ENCODE results near the gene UTY.

UTY gene

DNA sequence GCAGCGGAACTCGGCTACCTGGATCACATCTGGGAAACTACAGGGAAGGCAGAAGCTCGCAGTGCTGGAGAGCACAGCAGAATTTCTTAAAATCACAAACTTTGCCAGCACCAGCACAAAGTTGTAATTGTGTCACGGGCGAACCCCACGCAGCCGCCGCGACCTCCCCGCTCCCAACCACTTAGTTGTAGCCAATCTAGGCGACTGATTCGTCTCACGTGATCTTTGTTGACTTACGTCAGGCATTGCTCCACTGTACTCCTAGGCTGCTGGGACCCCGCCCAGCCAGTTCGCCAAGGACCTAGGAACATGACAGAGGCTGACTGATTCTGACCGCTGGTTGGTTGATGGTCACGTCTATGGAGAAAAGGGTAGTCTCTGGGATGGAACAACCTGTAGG lies at the start of gene UTY:
Gene UTY (minus strand): TSS at position 206 of the 400 bp plus-strand sequence. CDS start 368 bp downstream, outside the sequence.
- H3K4me3 ChIP-seq (replicated peaks; ENCODE audit: low read depth, low read length) = no peak within 1 kb of the TSS
- DNase-seq (ENCODE audit: extremely low read depth, insufficient read length) = no peak
- TF ChIP-seq, protein P1, sequence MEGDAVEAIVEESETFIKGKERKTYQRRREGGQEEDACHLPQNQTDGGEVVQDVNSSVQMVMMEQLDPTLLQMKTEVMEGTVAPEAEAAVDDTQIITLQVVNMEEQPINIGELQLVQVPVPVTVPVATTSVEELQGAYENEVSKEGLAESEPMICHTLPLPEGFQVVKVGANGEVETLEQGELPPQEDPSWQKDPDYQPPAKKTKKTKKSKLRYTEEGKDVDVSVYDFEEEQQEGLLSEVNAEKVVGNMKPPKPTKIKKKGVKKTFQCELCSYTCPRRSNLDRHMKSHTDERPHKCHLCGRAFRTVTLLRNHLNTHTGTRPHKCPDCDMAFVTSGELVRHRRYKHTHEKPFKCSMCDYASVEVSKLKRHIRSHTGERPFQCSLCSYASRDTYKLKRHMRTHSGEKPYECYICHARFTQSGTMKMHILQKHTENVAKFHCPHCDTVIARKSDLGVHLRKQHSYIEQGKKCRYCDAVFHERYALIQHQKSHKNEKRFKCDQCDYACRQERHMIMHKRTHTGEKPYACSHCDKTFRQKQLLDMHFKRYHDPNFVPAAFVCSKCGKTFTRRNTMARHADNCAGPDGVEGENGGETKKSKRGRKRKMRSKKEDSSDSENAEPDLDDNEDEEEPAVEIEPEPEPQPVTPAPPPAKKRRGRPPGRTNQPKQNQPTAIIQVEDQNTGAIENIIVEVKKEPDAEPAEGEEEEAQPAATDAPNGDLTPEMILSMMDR (IDR thresholded peaks at IDR 0.05; ENCODE audit: insufficient read depth, low read length, poor library complexity, severe bottlenecking) = no peak

DNA sequence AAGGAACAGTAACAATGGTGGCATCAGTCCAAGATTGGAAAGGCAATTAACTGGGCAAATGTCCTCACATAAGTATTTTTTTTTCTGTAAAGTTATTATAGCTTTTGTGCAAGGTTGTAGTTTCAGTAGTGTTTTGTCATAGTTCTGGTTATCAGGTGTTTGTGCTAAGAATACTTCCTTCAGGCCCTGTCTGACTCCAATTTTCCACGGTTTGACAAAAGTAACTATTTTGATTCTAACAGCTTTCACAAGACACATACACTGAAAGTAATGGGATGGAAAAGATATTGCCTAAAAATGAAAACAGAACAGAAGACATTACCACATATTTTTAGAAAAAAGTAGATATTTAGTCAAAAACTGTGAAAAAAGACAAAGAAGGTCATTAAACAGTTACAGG lies 40.6 kb upstream of the UTY start:
- H3K36me3 ChIP-seq (ENCODE audit: control insufficient read depth, insufficient read depth, low read length) = no peaks in the 10 kb centered on the region
- H3K4me3 ChIP-seq (replicated peaks; ENCODE audit: low read depth, low read length) = no peak overlapping the region
- no peaks in the 10 kb centered on the region for H3K27me3 ChIP-seq (replicated peaks; ENCODE audit: control insufficient read depth, insufficient read depth, low read length)
- DNase-seq (ENCODE audit: extremely low read depth, insufficient read length) = no peak
- TF ChIP-seq, protein P1 (IDR thresholded peaks at IDR 0.05; ENCODE audit: insufficient read depth, low read length, poor library complexity, severe bottlenecking) = no peak

More for the DNA sequence above, at the start of gene UTY:
- Histone ChIP-seq H3K36me3 (ENCODE audit: control insufficient read depth, insufficient read depth, low read length) (no peaks in the 10 kb centered on the region), H3K27me3 (replicated peaks; ENCODE audit: control insufficient read depth, insufficient read depth, low read length) (no peaks in the 10 kb centered on the region)

DNA sequence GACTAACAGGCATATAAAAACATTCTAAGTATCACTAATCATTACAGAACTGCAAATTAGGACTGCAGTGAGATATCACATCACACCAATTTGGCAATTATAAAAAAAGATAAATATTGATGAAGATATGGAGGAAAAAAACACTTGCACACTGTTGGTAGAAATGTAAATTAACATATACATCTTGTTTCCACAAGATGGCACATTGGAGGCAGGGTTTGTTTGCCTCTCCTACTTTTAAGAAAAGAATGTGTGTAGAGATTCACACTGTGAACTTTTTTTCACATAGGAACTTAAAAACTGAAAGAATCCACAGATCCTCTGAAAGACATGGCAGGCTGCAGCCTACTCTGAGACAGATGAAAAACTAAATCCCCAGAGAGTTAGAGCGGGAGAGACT lies 21.4 kb upstream of the UTY start:
- Histone ChIP-seq H3K4me3 (replicated peaks; ENCODE audit: low read depth, low read length) (no peak overlapping the region), H3K27me3 (replicated peaks; ENCODE audit: control insufficient read depth, insufficient read depth, low read length) (no peaks in the 10 kb centered on the region), H3K36me3 (ENCODE audit: control insufficient read depth, insufficient read depth, low read length) (no peaks in the 10 kb centered on the region)
- TF ChIP-seq, protein P1 (IDR thresholded peaks at IDR 0.05; ENCODE audit: insufficient read depth, low read length, poor library complexity, severe bottlenecking) = no peak
- no peak for DNase-seq (ENCODE audit: extremely low read depth, insufficient read length)

DNA sequence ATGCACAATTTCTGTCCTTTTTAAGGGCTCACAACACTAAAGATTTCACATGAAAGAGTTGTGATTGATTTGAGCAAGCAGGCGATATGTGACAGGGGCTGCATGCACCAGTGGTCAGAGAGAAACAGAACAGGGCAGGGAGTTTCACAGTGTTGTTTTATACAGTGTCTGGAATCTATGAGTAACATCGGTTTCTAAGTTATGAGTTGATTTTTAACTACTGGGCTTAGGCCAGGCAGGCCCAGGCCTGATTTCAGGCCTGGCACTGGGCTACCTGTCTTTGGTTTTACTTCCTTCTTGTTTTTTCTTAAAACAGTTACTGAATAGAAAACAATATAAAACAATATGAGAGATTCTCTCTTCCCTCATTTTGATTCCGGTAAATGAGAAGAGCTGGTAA lies 13.9 kb upstream of the UTY start:
- TF ChIP-seq, protein P1 (IDR thresholded peaks at IDR 0.05; ENCODE audit: insufficient read depth, low read length, poor library complexity, severe bottlenecking) = no peak
- no peaks in the 10 kb centered on the region for H3K27me3 ChIP-seq (replicated peaks; ENCODE audit: control insufficient read depth, insufficient read depth, low read length)
- no peak overlapping the region for H3K4me3 ChIP-seq (replicated peaks; ENCODE audit: low read depth, low read length)
- H3K36me3 ChIP-seq (ENCODE audit: control insufficient read depth, insufficient read depth, low read length) = no peaks in the 10 kb centered on the region
- no peak for DNase-seq (ENCODE audit: extremely low read depth, insufficient read length)

DNA sequence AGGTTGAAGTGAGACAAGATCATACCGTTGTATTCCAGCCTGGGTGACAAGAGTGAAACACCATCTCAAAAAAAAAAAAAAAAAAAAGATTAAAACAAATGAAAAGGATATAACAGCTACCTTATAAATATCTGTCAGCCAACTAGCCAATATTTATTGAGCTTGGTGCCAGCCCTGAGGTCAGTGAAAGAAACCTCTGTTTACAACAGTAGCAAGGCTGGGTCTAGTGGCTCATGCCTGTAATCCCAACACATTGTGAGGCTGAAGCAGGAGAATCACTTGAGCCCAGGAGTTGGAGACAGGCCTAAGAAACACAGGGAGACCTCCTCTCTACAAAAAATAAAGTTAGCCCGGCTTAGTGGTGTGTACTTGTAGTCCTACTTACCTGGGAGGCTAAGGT lies 12.6 kb upstream of the UTY start:
- TF ChIP-seq, protein P1 (IDR thresholded peaks at IDR 0.05; ENCODE audit: insufficient read depth, low read length, poor library complexity, severe bottlenecking) = no peak
- H3K4me3 ChIP-seq (replicated peaks; ENCODE audit: low read depth, low read length) = no peak overlapping the region
- H3K36me3 ChIP-seq (ENCODE audit: control insufficient read depth, insufficient read depth, low read length) = no peaks in the 10 kb centered on the region
- no peak for DNase-seq (ENCODE audit: extremely low read depth, insufficient read length)
- H3K27me3 ChIP-seq (replicated peaks; ENCODE audit: control insufficient read depth, insufficient read depth, low read length) = no peaks in the 10 kb centered on the region

DNA sequence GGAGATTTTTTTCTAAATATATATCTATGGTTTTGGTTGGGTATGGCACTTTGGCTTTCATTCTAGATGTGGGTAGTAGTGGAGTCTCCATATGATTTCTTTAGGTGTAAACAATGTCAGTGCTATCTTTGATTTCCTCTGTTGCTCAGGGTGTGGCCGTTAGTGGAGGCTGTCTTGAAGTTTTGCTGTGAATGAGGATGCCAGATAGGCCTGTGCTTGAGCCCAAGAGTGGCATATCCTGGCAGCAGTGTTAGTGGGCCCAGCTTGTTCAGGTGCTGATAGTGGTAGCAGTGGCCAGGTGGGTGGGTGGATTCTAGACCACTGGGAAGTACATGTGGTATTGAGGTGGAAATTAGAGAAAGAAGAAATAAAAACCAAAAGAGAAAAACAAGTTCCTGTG lies 8.9 kb upstream of the UTY start:
- H3K36me3 ChIP-seq (ENCODE audit: control insufficient read depth, insufficient read depth, low read length) = no peaks in the 10 kb centered on the region
- no peak overlapping the region for H3K4me3 ChIP-seq (replicated peaks; ENCODE audit: low read depth, low read length)
- DNase-seq (ENCODE audit: extremely low read depth, insufficient read length) = no peak
- TF ChIP-seq, protein P1 (IDR thresholded peaks at IDR 0.05; ENCODE audit: insufficient read depth, low read length, poor library complexity, severe bottlenecking) = no peak
- no peaks in the 10 kb centered on the region for H3K27me3 ChIP-seq (replicated peaks; ENCODE audit: control insufficient read depth, insufficient read depth, low read length)

Data from GM06990 (cell line).